HCEC 1CT (cell line): ENCODE results near the gene TSSK3.

Experiments used
- DNase-seq: peaks from one replicate; pipeline ENCODE4 v3.0.0-alpha.2; 2017

Gene TSSK3

DNA sequence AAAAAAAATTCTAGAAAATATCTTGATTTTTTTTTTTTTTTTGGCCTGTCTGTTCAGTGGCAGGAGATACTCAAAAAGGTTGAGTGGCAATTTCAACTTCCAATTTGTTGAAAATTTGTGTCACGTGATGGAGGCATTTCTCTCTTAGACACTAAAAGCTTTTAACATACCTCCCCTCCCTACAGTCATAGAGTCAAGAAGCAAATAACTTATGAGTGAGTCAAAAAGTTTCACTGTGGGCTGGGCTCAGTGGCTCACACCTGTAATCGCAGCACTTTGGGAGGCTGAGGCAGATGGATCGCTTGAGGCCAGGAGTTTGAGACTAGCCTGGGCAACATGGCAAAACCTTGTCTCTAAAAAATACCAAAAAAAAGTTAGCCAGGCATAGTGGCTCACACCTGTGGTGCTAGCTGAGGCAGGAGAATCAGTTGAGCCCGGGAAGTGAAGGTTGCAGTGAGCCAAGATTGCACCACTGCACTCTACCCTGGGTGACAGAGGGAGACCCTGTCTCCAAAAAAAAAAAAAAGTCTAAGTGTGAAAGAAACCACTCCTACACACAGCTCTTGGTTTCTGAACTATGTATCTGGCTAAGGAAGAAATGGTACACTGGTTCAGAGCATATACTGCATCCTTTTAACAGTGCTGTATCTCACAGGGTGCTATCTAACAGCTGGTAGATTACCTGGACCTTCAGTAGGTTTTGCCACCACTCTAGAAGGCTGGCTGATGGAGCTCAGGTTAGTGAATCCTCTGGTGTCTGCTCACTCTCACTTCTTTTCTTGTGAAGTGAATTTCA lies 43.5 kb downstream of the TSSK3 start:
- no peak for DNase-seq

DNA sequence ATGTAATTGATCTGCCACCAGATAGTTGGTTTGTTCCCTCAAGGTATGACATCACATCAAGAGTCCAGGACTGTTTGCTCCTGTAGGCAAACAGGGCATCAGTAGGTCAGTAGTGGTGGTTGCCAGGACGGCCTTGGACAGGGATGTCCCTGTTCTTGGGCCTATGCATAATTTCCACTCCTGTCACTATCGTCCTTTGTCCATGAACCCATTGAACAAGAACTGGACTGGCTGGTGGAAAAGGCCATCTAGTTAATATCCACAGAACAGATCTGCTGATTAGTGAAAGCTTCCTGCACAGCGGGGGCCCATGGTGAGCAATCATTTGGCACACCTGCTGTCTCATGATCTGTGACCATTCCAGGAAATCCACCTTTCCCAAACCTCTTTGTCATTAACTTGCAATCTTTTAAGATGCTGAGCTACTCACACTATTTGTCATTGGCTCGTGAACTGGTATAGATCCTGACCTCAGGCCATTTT lies 44.3 kb downstream of the TSSK3 start:
- DNase-seq = no peak

DNA sequence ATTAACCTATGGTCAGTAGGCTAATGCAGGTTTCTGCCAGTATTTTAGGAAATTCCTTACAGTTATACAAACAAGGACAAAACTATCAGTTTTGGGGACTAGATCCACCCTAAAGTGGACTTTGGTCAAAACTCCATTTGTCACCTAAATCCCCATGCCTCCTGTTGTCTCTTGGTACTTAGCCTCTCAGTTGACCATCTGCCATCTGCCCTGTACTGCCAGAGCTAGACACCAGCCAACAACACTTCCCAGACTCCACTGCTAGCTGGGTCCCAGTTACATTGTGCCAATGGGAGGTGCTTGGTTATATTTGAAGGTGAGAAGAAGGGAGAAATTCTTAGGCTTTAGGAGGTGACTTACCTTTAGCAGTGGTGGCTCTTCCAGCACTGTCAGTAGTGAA lies 48.9 kb downstream of the TSSK3 start:
- DNase-seq = no peak

DNA sequence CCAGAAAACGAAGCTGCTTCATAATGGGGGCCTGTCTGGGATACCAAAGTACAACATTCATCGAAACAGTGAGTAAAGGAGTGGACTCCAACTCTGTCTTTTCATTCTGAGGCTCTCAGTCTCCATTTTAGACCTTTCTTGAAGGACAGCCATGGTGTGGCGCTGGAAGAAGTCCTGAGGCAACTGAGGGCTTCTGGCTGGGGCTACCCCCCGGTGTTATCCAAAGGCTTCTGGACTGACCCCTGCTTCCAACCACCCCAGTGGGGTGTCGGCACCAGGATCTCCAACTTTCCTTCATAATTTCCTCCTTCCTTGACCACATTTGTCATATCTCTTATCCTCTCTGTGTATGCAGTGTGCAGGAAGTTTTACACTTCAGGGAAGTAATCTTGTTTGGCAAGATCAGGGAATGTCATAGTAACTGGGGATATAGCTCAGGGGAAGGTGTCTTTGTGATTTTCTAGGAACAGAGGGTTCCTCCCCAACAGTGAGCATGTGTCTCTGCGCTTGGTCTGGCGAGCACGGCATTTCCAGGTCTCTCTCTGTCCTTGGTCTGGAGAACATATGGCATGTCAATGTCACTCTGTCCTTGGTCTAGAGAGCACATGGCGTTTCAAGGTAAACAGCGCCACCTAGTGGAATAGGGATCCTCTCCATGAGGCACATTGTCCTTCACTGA lies 51.3 kb downstream of the TSSK3 start:
- peak; percentile 65 for DNase-seq
